HCT116 (cell line): Measurements from ENCODE around the gene MCTS1. TPM values are rescaled to one million over a fixed set of nuclear protein-coding genes. Genes with fewer than 3 reads are reported as not detected.

Source experiments
- ATAC-seq: fragments of 200-7000 bp; cut with Tn5 transposase; 2 replicates; pipeline ENCODE4 v1.9.1; 2020; ENCODE audit warnings: mild to moderate bottlenecking, moderate library complexity
- BruUV-seq: library from RNA; stranded (reverse); fragments of 400-500 nt; replicated peaks from 2 replicates; lab custom pipeline; 2021; lab: Mats Ljungman, UMichigan
- CTCF ChIA-PET: fragments of 300-600 bp; sonication (Branson Sonifier 250); formaldehyde crosslinking; loops from one replicate; lab custom pipeline; 2021; ENCODE audit warnings: antibody characterized with exemption; lab: Charles Lee
- POLR2A ChIA-PET: fragments of 300-600, 350-600 bp; sonication (Branson Sonifier 250); formaldehyde crosslinking; loops from one replicate; lab custom pipeline; 2021; ENCODE audit warnings: antibody characterized with exemption; lab: Charles Lee
- RAD21 ChIA-PET, 2 experiments: fragments of 300-600 bp; sonication (Branson Sonifier 250); formaldehyde crosslinking; loops; one replicate each; lab custom pipeline; 2023; ENCODE audit warnings: low total read pairs in 2 of 2; ENCODE audit not compliant: uncharacterized antibody in 2 of 2, unreplicated experiment in 2 of 2, low non-redundant PET in 1 of 2; lab: Charles Lee
- DNase-seq: peaks from one replicate; pipeline ENCODE4 v3.0.0-alpha.2; 2010; ENCODE audit warnings: low read depth, low spot score
- H2AFZ ChIP-seq: fragments of 200-600 bp; shearing (Covaris generic), sonication (generic); 2 replicates; pipeline ENCODE4 v1.6.1; 2017; ENCODE audit warnings: low read depth, mixed run types, mixed read lengths, antibody characterized with exemption, low read length; ENCODE audit not compliant: poor library complexity, severe bottlenecking
- H3K27ac ChIP-seq: 2 replicates; pipeline ENCODE4 v1.5.1; 2012; ENCODE audit warnings: low read depth, low read length
- H3K27me3 ChIP-seq: fragments of 200-600 bp; sonication (generic); 2 replicates; pipeline ENCODE4 v1.6.1; 2016; ENCODE audit warnings: mixed run types, low read length, mixed read lengths; ENCODE audit not compliant: insufficient read depth
- H3K36me3 ChIP-seq, 2 experiments: fragments of 200-500 bp in 1 of 2; fragments of 200-600 bp in 1 of 2; sonication (Bioruptor generic) in 1 of 2; sonication (generic) in 1 of 2; 2 replicates each; pipeline versions ENCODE4 v1.5.1 to v1.6.1; 2014 to 2016; ENCODE audit warnings: low read length in 2 of 2, inconsistent platforms in 1 of 2, mixed read lengths in 1 of 2, mixed run types in 1 of 2; ENCODE audit not compliant: insufficient read depth in 2 of 2, control insufficient read depth in 1 of 2
- H3K4me1 ChIP-seq, 2 experiments: fragments of 200-600 bp in 1 of 2; sonication (generic) in 1 of 2; 2 replicates each; pipeline versions ENCODE4 v1.5.1 to v1.6.1; 2012 to 2017; ENCODE audit warnings: low read length in 2 of 2, inconsistent platforms in 1 of 2, mild to moderate bottlenecking in 1 of 2, mixed read lengths in 1 of 2, mixed run types in 1 of 2, moderate library complexity in 1 of 2; ENCODE audit not compliant: insufficient read depth in 2 of 2, control insufficient read depth in 1 of 2
- H3K4me2 ChIP-seq: fragments of 200-600 bp; sonication (generic); 2 replicates; pipeline ENCODE4 v1.6.1; 2017; ENCODE audit warnings: mixed run types, low read length, mixed read lengths
- H3K4me3 ChIP-seq, 2 experiments: fragments of 200-600 bp in 1 of 2; sonication (generic) in 1 of 2; replicated peaks in 1 of 2; 2 replicates each; pipeline ENCODE4 v1.5.1; 2011 to 2016; ENCODE audit warnings: low read length in 2 of 2, control low read depth in 1 of 2, low read depth in 1 of 2, mild to moderate bottlenecking in 1 of 2, mixed read lengths in 1 of 2, mixed run types in 1 of 2
- H3K79me2 ChIP-seq: fragments of 200-600 bp; sonication (generic); 2 replicates; pipeline ENCODE4 v1.6.1; 2017; ENCODE audit warnings: mild to moderate bottlenecking, mixed run types, low read length, moderate library complexity, mixed read lengths; ENCODE audit not compliant: insufficient read depth
- H3K9ac ChIP-seq: fragments of 200-600 bp; sonication (generic); 2 replicates; pipeline ENCODE4 v1.6.1; 2016; ENCODE audit warnings: low read length, mixed read lengths
- H3K9me2 ChIP-seq: fragments of 200-600 bp; sonication (generic), shearing (Covaris generic); 2 replicates; pipeline ENCODE4 v1.6.1; 2017; ENCODE audit warnings: mixed run types, mild to moderate bottlenecking, moderate library complexity; ENCODE audit not compliant: insufficient read depth
- H3K9me3 ChIP-seq, 2 experiments: fragments of 200-500 bp in 1 of 2; fragments of 200-600 bp in 1 of 2; sonication (Bioruptor generic) in 1 of 2; sonication (generic) in 1 of 2; 2 replicates each; pipeline ENCODE4 v1.6.1; 2014 to 2017; ENCODE audit warnings: low read length in 2 of 2, mixed read lengths in 2 of 2, inconsistent platforms in 1 of 2, low read depth in 1 of 2, mild to moderate bottlenecking in 1 of 2, mixed run types in 1 of 2, moderate library complexity in 1 of 2; ENCODE audit not compliant: control insufficient read depth in 1 of 2, insufficient read depth in 1 of 2
- H4K20me1 ChIP-seq: fragments of 200-600 bp; sonication (generic), shearing (Covaris generic); 2 replicates; pipeline ENCODE4 v1.6.1; 2017; ENCODE audit warnings: mixed run types, mild to moderate bottlenecking, moderate library complexity; ENCODE audit not compliant: insufficient read depth
- CBX3 ChIP-seq: IDR thresholded peaks from 2 replicates; pipeline ENCODE4 v1.6.1; 2012; ENCODE audit warnings: low read depth
- CEBPB ChIP-seq: IDR thresholded peaks from 2 replicates; pipeline ENCODE4 v1.6.1; 2012; ENCODE audit warnings: low read depth
- EGR1 ChIP-seq: IDR thresholded peaks from 2 replicates; pipeline ENCODE4 v1.6.1; 2012; ENCODE audit warnings: low read depth
- ELF1 ChIP-seq: IDR thresholded peaks from 2 replicates; pipeline ENCODE4 v1.6.1; 2012; ENCODE audit warnings: low read depth, borderline replicate concordance
- EZH2 ChIP-seq: fragments of 200-600 bp; sonication (generic); IDR thresholded peaks from 2 replicates; pipeline ENCODE4 v1.6.1; 2017; ENCODE audit warnings: antibody characterized with exemption, mixed run types
- EZH2phosphoT487 ChIP-seq: fragments of 200-600 bp; IDR thresholded peaks from 2 replicates; pipeline ENCODE4 v1.6.1; 2018; ENCODE audit warnings: antibody characterized with exemption, borderline replicate concordance
- POLR2A ChIP-seq: IDR thresholded peaks from 2 replicates; pipeline ENCODE4 v1.7.0; 2011; ENCODE audit warnings: borderline replicate concordance; ENCODE audit not compliant: insufficient read depth, insufficient read length; ENCODE audit errors: extremely low read depth
- RAD21 ChIP-seq: IDR thresholded peaks from 2 replicates; pipeline ENCODE4 v1.6.1; 2012; ENCODE audit warnings: low read depth, mild to moderate bottlenecking
- SIN3A ChIP-seq: IDR thresholded peaks from 2 replicates; pipeline ENCODE4 v1.6.1; 2012; ENCODE audit warnings: low read depth
- SP1 ChIP-seq: IDR thresholded peaks from 2 replicates; pipeline ENCODE4 v1.6.1; 2012; ENCODE audit warnings: low read depth
- SRF ChIP-seq: IDR thresholded peaks from 2 replicates; pipeline ENCODE4 v1.6.1; 2012; ENCODE audit warnings: low read depth
- TCF7L2 ChIP-seq: IDR thresholded peaks from 2 replicates; pipeline ENCODE4 v1.7.0; 2011; ENCODE audit warnings: borderline replicate concordance, inconsistent platforms; ENCODE audit not compliant: insufficient read depth, insufficient read length; ENCODE audit errors: extremely low read depth
- YY1 ChIP-seq: IDR thresholded peaks from 2 replicates; pipeline ENCODE4 v1.6.1; 2011; ENCODE audit warnings: low read length, low read depth, moderate library complexity, mild to moderate bottlenecking; ENCODE audit not compliant: insufficient replicate concordance; ENCODE audit errors: extremely low read depth
- ZNF274 ChIP-seq: fragments of 200-500 bp; sonication (Bioruptor generic); IDR thresholded peaks from 2 replicates; pipeline ENCODE4 v1.6.1; 2014; ENCODE audit warnings: mild to moderate bottlenecking, low read depth, low read length, inconsistent platforms
- intact Hi-C: fragments of 100-400 bp; cut with micrococcal nuclease; formaldehyde crosslinking; loops from 2 replicates; pipeline ENCODE4 v1.10.0; 2022
- total RNA-seq: library from RNA; stranded (reverse); gene quantifications from one replicate; pipeline ENCODE4 v1.2.1, GENCODE V29; 2021; ENCODE audit not compliant: unreplicated experiment
- TF ChIP-seq, protein P1 (sequence below): IDR thresholded peaks from 2 replicates; pipeline ENCODE4 v1.6.1; 2012
- TF ChIP-seq, protein P2 (sequence below): IDR thresholded peaks from 2 replicates; pipeline ENCODE4 v1.6.1; 2012
- TF ChIP-seq, protein P3 (sequence below): IDR thresholded peaks from 2 replicates; pipeline ENCODE4 v1.6.1; 2012; ENCODE audit warnings: low read depth
- TF ChIP-seq, protein P4 (sequence below), 3 experiments: fragments of 200-600 bp in 1 of 3; sonication (generic) in 1 of 3; IDR thresholded peaks in 2 of 3; conservative IDR thresholded peaks in 1 of 3; 2 replicates each; pipeline ENCODE4 v1.5.1; 2012 to 2017; ENCODE audit warnings: low read depth in 2 of 3, low read length in 2 of 3, antibody characterized with exemption in 1 of 3, borderline replicate concordance in 1 of 3, control low read depth in 1 of 3, mild to moderate bottlenecking in 1 of 3, mixed read lengths in 1 of 3, mixed run types in 1 of 3, moderate library complexity in 1 of 3; ENCODE audit not compliant: insufficient read depth in 1 of 3
- TF ChIP-seq, protein P5 (sequence below): IDR thresholded peaks from 2 replicates; pipeline ENCODE4 v1.6.1; 2011; ENCODE audit warnings: mild to moderate bottlenecking, low read length, moderate library complexity; ENCODE audit not compliant: insufficient replicate concordance; ENCODE audit errors: extremely low read depth

MCTS1 gene
- total RNA-seq, 1 experiment from 2014 or later: 49.5 TPM

DNA sequence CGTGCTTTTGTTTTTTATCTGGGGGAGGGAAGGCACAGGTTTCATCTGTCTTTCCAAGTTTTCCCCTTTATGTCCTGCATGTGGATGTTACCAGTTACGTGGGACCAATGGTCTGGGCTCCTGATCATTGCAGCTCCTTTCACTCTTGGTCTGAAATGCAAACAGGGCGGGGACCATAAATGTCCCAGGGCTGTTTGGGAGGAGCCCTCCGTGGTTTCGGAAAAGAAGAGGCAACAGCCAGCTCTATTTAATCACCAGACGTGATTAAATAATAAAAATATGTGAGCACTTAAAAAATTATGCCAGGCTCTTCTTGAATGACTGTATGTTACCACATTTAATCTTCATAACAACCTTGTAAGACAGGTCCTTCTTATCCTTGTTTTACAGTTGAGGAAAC lies 56.7 kb downstream of the MCTS1 start:
- H3K27ac ChIP-seq: no peak overlapping the region
- no peak overlapping the region for H3K9ac ChIP-seq
- no peaks in the 10 kb centered on the region for H3K27me3 ChIP-seq
- no TSS peak for BruUV-seq
- no peak overlapping the region for H3K4me3 ChIP-seq
- TF ChIP-seq EGR1 (no peak), SP1 (no peak), YY1 (no peak), ZNF274 (no peak), SRF (no peak), POLR2A (no peak), EZH2phosphoT487 (no peak), CEBPB (no peak), ELF1 (no peak), RAD21 (no peak), CBX3 (no peak), TCF7L2 (no peak), SIN3A (no peak), EZH2 (no peak)
- TF ChIP-seq, protein P1, sequence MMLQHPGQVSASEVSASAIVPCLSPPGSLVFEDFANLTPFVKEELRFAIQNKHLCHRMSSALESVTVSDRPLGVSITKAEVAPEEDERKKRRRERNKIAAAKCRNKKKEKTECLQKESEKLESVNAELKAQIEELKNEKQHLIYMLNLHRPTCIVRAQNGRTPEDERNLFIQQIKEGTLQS: no peak
- TF ChIP-seq, protein P2, sequence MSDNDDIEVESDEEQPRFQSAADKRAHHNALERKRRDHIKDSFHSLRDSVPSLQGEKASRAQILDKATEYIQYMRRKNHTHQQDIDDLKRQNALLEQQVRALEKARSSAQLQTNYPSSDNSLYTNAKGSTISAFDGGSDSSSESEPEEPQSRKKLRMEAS: no peak
- TF ChIP-seq, protein P3, sequence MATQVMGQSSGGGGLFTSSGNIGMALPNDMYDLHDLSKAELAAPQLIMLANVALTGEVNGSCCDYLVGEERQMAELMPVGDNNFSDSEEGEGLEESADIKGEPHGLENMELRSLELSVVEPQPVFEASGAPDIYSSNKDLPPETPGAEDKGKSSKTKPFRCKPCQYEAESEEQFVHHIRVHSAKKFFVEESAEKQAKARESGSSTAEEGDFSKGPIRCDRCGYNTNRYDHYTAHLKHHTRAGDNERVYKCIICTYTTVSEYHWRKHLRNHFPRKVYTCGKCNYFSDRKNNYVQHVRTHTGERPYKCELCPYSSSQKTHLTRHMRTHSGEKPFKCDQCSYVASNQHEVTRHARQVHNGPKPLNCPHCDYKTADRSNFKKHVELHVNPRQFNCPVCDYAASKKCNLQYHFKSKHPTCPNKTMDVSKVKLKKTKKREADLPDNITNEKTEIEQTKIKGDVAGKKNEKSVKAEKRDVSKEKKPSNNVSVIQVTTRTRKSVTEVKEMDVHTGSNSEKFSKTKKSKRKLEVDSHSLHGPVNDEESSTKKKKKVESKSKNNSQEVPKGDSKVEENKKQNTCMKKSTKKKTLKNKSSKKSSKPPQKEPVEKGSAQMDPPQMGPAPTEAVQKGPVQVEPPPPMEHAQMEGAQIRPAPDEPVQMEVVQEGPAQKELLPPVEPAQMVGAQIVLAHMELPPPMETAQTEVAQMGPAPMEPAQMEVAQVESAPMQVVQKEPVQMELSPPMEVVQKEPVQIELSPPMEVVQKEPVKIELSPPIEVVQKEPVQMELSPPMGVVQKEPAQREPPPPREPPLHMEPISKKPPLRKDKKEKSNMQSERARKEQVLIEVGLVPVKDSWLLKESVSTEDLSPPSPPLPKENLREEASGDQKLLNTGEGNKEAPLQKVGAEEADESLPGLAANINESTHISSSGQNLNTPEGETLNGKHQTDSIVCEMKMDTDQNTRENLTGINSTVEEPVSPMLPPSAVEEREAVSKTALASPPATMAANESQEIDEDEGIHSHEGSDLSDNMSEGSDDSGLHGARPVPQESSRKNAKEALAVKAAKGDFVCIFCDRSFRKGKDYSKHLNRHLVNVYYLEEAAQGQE: no peak
- TF ChIP-seq, protein P4, sequence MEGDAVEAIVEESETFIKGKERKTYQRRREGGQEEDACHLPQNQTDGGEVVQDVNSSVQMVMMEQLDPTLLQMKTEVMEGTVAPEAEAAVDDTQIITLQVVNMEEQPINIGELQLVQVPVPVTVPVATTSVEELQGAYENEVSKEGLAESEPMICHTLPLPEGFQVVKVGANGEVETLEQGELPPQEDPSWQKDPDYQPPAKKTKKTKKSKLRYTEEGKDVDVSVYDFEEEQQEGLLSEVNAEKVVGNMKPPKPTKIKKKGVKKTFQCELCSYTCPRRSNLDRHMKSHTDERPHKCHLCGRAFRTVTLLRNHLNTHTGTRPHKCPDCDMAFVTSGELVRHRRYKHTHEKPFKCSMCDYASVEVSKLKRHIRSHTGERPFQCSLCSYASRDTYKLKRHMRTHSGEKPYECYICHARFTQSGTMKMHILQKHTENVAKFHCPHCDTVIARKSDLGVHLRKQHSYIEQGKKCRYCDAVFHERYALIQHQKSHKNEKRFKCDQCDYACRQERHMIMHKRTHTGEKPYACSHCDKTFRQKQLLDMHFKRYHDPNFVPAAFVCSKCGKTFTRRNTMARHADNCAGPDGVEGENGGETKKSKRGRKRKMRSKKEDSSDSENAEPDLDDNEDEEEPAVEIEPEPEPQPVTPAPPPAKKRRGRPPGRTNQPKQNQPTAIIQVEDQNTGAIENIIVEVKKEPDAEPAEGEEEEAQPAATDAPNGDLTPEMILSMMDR (IDR thresholded peaks at IDR 0.05 in 2 of 3, conservative IDR thresholded peaks at IDR 0.05 in 1 of 3; ENCODE audit: borderline replicate concordance in 1 of 3, insufficient read depth in 1 of 3, low read depth in 2 of 3, low read length in 2 of 3): no peak
- TF ChIP-seq, protein P5, sequence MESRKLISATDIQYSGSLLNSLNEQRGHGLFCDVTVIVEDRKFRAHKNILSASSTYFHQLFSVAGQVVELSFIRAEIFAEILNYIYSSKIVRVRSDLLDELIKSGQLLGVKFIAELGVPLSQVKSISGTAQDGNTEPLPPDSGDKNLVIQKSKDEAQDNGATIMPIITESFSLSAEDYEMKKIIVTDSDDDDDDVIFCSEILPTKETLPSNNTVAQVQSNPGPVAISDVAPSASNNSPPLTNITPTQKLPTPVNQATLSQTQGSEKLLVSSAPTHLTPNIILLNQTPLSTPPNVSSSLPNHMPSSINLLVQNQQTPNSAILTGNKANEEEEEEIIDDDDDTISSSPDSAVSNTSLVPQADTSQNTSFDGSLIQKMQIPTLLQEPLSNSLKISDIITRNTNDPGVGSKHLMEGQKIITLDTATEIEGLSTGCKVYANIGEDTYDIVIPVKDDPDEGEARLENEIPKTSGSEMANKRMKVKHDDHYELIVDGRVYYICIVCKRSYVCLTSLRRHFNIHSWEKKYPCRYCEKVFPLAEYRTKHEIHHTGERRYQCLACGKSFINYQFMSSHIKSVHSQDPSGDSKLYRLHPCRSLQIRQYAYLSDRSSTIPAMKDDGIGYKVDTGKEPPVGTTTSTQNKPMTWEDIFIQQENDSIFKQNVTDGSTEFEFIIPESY: no peak
- H3K4me1 ChIP-seq: no peaks in the 10 kb centered on the region; a peak in 1 of 4 replicates
- intact Hi-C loops: no loop called here
- ChIA-PET CTCF (no interaction called here), POLR2A (no interaction called here), RAD21 (no interaction called here)
- no peaks in the 10 kb centered on the region for H3K36me3 ChIP-seq
- no peak overlapping the region for H3K4me2 ChIP-seq
- ATAC-seq (no peak), DNase-seq (no peak)
- no peaks in the 10 kb centered on the region for H3K79me2 ChIP-seq
- H4K20me1 ChIP-seq: no peaks in the 10 kb centered on the region
- H3K9me2 ChIP-seq: no peaks in the 10 kb centered on the region
- H2AFZ ChIP-seq: no peak overlapping the region
- no peaks in the 10 kb centered on the region for H3K9me3 ChIP-seq
